LoVo (cell line): Measurements from ENCODE around the gene LRTM2.

Experiments
- DNase-seq: peaks from one replicate; pipeline ENCODE4 v3.0.0-alpha.2; 2016; ENCODE audit warnings: low spot score

The LRTM2 gene

DNA sequence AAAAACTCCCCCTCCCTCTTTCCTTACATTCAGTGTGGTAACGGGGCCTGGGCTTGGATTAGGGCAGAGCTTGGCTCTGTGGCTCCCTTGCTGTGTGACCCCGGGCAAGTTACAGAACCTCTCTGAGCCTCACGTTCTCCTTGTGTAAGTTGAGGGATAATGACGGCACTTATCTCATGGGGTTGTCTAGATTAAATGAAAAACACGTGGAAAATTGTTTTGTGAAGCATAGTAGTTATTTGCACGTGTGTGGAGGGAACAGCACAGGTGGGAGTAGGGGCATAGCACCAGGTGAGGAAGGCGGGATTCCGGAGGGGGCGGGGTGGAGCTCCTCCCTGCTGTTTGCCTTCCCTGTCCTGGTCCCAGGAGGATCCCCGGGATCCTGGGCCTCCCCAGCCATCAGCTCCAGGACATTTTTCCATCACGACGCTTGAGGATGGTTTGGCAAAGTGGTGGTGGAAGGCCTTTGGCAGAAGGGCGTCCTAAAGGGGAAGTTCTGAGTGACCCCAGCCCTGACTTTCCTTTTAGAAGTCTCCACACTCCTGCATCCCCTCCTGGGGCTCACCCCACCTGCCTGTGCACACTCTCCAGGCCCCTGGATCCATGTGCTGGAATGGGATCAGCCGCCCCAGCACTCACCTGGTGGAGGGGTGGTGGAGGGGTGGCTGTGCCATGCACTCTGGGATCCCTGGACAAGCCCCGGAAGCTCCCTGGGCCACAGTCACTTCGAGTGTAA is 22.7 kb downstream of the LRTM2 start:
- no peak for DNase-seq

DNA sequence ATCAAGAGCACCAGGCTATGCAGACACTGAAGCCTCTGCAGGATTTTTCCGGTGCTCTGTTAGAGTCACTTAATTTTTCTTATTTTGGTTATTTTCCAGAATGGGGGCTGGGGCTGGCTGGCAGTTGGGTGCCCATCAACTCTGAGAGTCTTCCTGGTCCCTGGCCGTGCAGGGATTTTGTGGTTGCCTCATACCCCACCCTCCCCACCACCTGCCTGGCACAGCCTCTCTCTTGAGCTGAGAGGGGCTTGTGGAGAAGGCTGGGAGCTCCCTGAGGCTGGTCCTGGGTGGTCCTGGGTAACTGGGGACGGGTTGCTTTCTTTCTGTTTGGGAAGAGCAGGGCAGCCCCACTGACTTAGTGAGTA is 23.3 kb downstream of the LRTM2 start:
- no peak for DNase-seq

DNA sequence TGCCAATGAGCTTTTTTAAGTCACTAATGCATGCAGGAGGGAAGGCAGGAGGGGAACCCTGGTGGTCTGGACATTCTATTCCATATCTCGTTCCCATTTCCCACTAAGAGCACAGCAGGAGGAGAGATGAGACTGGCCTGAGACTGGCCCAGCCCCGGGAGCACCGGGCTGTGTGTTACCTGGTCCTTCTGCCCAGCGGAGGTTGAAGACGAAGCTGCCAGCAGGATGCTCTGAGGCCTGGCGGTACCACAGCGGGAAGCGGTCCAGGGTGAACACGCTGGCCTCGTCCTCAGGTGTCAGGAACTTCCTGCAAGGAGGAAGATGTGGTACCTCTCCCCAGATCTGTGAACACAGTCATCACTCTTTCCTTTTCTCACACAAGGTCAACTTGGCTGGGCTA is 23.9 kb downstream of the LRTM2 start:
- DNase-seq, result no peak

DNA sequence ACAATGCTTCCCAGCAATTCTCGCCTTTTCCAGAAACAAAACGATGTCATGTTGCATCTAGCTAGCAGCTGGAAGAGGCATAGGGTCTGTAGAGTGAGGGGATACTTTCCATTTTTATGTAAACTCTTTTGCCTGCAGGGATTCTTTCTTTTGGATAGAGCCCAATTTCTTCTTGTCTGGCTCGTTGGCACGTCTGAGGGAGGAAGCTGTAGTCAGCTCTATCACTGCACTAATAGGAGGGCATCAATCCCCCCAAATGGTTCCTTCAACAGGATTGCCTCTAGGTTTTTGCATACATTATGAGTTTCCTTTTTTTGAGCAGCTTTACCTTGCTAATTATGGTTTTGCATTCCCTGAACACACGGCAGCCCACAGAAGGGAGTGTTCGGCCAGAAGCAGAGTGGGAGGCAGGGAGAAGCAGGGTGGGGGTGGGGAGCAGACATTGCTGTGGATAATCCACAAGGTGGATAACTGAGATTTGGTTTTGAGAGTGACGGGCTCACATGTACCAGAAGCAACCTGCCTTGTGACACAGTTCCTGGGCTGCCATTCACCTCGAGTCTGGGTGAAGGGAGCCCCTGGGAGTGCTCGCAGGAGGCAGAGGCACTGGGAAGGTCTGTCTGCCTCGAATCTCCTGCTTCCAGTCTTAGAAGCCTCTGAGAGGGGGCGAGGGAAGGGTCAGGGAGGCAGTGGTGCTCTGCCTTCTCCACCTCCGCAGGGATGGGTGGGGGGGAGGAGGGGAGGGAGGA is 24.5 kb downstream of the LRTM2 start:
- no peak for DNase-seq

DNA sequence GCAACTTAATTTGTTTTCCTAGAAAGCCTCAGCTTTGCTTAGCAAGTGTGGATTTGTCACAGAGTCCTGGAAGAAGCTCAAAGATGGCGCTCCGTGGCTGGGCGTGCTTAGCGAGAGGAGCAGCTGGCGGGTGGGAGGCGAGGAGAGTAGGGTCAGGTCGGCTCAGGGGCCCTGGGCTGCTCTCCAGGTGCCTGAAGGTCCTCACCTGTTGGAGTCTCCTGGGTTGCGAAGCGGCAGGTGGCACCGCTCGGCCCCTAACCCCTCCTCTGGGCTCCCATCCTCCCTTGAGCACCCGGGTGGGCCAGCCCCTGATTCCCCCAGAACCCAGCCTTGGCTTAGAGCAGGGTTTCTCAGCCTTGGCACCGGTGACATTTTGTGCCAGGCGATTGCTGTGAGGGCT is 25.1 kb downstream of the LRTM2 start:
- DNase-seq, result no peak

DNA sequence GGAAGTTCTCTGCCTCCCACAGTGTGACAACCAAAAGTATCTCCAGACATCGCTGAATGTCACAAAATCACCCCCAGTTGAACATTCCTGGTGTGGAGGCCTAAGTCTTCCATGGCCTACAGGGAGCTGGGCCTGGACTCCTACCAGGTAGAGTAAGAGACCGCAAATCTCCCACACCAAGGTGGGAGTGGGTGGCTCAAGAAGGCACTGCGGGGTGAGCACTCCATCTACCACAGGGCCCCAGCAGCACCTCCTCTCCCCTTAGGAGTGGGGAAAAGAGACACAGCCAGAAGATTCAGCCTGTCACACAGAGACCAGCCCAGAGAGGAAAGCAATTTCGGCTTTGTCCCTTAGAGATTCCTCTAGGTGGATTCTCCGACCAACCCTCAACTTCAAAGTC is 25.5 kb downstream of the LRTM2 start:
- DNase-seq, result no peak

DNA sequence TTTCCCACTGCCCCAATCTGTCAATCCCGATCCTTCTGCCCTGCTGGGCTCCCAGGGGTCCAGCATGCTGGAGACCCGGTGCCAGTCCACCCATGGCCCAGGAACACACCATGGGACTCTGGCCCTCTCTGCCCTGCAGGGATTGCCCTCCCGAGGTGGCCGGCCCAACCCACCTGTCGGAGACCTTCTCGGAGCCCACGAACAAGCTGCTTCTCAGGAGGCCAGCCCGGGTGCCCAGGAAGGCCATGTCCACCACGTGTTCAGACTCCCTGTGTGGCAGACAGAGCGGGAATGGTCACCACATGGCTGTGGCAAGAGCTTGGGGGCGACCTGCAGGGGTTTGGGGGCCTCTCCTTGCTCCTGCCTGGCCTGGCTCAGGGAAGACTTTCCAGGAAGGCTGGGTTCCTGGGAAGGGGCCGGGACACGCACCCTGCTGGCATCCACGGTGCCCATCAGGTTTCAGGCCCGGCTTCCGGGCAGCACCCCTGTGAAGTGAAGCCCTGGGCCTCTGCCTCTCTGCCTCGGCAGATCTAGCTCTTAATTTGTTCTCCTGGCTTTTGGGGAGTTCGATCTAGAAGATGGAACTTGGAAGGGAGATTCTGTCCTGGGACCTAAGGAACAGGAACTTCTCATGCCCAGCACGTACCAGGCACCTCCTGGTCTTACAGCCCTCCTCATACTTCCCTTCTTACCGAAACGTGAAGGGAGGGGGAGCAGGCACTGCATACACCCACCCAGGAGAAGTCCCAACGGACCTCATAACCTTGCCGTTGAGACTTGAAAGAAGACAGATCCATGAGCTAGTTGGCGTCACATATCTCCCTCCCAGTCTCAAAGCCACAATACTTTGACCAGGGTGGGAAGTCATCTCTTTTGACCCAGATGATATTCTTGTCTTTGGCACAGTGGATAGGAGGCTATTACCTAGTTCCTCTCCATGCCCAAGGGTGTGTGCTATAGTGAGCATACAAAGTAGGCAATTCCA is 26.3 kb downstream of the LRTM2 start:
- no peak for DNase-seq

DNA sequence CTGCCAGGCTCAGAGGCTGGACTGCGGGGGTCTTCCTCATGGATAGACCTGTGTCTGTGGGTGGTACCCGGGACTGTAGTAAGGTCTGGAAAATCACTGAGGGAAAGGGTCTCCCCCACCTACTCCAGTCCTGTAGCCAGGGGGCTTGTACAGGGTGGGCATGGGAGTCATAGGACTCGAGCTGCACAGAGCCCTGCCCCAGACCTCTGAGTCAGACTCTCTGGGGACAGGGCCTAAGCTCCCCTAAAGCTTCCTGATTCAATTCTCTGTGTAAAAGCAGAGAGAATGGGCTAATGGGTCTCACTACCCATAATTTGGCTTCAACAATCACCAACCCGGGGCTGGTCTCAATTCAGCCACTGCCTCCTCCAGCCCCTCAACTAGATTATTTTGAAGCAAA is 27.0 kb downstream of the LRTM2 start:
- DNase-seq, result no peak

DNA sequence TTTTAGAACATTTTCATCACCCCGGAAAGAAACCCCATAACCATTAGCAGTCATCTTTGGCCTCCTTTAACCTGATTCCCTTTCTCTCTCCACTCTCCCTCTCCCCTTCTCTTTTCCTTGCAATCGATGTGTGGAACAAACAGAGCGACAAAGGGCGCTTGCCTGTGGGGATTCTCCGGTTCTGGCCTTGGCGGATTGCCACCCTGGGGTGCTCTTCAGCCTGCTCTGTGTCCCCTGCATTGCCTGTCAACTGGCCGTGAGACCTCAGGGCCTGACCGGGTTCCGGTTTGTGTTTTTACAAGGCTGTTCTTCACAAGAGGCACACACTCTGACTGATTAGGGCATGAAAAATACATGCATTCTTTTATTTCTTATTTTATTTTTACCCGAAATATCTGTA is 27.8 kb downstream of the LRTM2 start:
- DNase-seq, result no peak

DNA sequence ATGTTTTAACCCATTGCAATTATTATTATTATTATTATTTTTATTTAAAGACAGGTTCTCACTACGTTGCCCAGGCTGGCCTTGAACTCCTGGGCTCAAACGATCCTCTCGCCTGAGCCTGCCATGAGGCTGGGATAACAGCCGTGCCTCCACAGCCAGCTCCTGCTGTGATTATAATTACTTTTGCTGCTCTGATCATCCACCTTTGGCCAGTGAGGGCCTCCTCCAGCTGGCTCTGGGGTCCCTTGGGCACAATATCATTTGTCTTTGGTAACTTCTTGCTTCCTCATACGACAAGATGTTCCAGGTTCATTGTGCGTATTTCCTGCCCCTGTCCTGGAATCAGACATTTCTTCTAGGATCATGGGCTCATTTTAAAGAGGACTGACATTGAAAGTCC is 28.4 kb downstream of the LRTM2 start:
- no peak for DNase-seq

DNA sequence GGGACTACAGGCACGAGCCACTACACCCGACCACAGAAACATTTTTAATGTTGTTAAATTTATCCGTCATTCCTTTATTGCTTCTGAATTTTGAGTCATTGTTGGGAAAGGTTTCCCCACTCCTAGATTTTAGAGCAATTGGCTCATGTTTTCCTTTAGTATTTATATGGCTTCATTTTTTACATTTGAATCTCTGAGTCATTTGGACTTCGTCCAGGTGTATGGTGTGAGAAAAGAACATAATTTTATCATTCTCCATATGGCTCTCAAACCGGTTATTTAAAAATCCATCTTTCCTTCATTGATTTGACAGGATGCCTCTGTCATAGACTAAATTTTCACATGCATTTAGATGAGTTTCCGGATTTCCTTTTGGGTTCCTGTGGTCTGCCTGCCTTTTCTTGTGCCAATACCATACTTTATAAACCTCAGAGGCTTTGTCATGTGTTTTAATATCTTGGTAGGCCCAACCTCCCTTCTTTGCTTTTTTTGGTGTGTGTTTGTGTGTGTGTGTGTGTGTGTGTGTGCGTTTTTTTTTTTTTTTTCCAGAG is 30.9 kb downstream of the LRTM2 start:
- DNase-seq, result peak; percentile 53

DNA sequence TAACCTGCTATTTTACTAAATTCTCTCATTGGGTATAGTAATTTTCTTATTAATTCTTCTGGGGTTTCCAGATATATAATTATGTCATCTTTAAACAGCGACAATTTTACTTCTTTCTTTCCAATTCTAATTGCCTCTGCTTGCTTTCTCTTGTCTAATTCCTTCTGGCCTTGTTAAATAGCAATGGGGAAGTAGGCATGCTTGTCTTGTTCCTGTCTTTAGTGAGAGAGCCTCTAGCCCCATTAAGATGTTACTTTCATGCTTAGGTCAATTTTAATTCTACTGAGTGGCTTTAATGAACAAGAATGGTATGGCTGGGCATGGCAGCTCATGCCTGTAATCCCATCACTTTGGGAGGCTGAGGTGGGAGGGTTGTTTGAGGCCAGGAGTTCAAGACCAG is 31.7 kb downstream of the LRTM2 start:
- no peak for DNase-seq

DNA sequence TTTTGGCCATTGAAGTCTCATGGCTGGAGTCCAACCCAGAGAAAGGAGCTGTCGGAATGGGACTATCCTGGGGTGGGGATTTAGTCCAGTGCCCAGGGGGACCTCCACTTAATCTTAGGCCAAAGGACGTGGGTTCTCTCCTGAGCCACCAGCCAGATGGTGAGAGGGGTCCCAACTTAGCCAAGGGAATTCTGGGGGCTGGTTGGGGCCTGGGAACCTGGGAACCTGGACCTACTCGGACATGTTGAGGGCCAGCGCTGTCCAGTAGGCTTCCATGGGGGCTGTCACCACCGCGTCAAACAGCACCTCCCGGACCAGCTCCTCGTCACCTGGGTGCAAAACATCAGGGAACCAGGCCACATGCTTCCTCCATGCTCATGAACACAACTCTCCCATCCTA is 33.4 kb downstream of the LRTM2 start:
- no peak for DNase-seq

DNA sequence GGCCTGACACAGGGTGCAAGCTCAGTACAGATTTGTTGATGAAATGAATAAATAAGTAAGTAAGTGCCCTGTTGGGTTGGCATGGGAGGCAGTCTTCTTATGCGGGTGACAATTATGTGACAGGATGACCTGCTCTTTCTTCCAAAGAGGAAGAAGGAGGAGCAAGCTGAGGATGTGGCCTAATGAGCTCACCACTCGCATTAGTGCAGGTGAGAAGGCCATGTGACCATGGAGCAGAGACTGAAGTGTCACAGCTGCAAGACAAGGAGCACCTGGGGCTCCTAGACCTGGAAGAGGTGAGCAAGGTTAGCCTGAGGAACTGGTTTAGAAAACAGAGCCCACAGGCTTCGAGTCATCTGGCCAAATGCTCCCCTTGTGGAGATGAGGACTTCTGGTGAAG is 34.9 kb downstream of the LRTM2 start:
- DNase-seq, result no peak

DNA sequence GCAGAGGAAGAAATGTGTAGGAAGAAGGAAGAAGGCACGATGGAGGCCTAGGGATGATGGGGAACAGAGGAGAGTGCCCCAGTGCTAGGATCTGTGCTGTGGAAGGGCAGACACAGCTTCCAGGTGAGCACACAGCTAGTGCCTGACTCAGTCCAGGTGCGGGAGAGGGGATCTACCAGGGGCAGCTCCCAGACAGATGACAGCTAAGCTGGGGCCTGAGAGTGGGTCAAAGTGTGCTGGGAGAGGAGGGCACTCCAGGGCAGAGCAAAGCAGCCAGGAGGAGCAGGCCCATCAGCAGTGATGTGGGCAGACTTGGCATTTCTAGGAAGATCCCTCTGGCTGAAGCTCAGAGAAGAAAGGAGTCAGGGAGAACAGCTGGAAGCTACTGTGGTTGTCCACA is 36.7 kb downstream of the LRTM2 start:
- DNase-seq, result no peak

DNA sequence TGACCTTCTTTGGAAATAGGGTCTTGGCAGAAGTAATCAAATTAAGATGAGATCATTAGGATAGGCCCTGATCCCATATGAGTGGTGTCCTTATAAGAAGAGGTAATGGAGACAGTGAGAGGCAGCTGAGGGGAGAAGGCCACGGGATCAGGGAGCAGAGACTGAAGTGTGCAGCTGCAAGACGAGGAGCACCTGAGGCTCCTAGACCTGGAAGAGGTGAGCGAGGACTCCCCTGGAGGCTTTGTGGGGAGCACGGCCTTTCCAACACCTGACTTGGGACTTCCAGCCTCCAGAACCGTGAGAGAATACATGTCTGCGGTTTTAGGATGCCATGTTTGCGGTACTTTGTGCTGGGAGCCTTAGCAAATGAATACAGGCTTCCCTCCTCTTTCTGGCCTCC is 37.5 kb downstream of the LRTM2 start:
- no peak for DNase-seq

DNA sequence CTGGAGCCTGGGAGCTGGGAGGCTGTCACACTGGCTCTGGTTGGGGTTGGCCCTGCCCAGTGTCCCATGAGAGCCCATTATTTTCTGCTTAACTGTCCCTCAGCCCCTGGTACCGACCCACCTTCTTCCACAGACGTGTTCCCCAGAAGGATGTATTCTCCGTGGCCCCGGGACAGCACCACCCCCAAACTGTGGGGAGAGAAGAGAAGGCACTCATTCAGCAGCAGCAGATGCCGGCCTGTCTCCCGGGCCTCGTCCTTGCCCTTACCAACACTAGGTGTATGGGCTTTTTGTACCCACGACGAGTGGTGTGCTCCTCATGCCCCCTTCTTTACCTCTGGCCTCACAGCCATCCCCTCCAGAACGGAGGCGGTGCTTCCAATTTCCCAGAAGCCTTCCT is 38.1 kb downstream of the LRTM2 start:
- DNase-seq, result no peak

DNA sequence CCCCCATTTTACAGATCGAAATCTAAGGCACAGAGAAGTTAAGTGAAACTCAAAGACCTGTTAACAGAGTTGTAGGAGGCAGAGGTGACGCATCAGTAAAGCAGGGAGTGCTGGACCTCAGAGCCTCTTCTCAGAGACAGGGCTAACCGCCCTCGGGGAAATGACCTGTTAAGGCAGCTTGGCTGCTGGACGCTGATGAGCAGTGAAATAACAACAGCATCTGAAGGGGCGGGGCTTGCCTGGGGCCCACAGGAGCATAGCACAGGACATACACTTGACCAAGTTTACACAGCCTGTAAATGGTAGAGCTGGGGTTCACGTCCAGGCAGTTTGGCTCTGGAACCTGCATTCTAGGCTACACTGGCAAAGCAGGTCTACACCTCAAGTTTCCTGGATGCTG is 39.3 kb downstream of the LRTM2 start:
- DNase-seq, result no peak

DNA sequence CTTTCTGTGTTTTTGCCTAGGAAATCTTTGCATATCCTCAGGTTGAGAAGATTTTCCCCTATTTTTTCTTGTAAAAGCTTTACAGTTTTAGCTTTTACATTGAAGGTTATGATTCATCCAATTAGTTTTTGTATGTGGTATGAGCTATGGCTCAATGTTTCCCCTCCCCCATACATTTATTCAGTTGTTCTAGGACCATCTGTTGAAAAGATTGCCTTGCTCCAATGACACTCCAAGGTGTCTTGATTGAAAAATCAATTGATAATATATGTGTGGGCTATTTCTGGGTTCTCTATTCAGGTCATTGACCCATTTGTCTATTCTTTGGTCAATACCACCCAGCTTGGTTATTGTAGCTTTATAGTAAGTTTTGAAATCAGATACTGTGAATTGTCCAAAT is 42.6 kb downstream of the LRTM2 start:
- no peak for DNase-seq

DNA sequence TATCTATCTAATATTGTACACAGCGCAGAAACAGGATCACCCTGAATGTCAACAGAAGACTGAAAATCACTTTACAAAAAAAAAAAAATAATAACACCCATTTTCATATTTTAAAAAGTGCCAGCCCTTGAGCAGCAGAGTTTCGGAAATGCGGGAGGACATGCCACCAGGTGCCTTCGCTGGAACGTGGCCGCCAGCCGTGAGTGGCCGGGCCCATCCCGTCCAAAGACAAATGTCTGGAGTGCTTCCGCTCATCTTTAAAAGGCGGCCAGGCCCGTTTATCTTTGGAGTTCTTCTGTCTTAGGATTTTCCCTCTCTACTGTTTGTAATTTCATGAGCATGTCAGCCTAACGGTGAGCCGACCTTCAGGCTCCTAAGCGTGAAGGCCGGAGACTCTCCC is 43.5 kb downstream of the LRTM2 start:
- DNase-seq, result no peak

DNA sequence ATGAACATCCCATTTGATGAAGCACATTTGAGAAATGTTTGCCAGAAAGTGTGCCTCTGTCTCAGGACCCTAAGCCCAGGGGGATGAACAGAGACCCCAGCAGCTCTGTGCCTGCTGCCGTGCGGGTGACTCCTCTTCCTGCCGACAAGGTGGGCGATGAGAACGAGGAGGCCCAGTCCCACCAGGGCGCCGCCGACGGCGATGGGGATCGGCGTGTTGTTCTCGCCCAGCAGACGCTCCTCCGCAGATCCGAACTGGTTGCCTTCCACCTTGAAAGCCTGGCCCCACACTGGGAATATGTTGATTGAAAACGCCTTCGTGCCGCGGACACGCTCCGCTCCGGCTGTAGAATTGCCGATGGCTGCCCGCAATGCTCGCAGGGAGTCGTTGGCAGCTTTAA is 44.1 kb downstream of the LRTM2 start:
- DNase-seq, result no peak

DNA sequence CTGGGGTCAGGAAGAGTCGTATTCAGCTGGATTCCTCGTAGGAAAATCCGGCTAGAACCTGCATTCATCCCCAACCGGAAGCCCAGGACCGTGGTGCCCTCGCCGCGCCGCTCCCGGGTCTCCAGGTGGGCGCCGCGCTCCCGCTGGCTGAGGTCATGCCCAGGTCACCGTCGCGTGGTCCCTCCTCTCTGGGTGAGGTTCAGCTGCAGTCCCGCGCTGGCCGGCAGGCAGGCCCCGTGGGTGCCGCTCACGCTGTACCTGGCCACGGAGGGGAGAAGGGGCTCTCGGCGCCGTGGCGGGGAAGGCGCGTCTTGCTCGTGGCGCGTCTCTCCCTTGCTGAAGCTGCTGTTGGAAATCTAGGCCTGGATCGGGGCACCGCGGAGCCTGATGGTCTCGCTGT is 44.5 kb downstream of the LRTM2 start:
- DNase-seq, result no peak
